Sigmoid colon (tissue), 7 donors: Measurements from ENCODE around the gene CCDC33. TPM values are rescaled to one million over a fixed set of nuclear protein-coding genes. Genes with fewer than 3 reads are reported as not detected.

Experiments used
- DNase-seq: peaks from one replicate; pipeline ENCODE4 v3.0.0-alpha.2; 2019
- H3K27ac ChIP-seq, 4 donors: fragments of 200-600 bp; sonication (generic); one replicate each; pipeline ENCODE4 v1.5.1; 2016 to 2019; ENCODE audit warnings: mild to moderate bottlenecking in 1 of 4
- H3K27me3 ChIP-seq, 3 donors: fragments of 200-600 bp; sonication (generic); one replicate each; pipeline ENCODE4 v1.5.1; 2019; ENCODE audit warnings: mild to moderate bottlenecking in 1 of 3
- H3K36me3 ChIP-seq, 4 donors: fragments of 200-600 bp; sonication (generic); one replicate each; pipeline ENCODE4 v1.5.1; 2016 to 2019
- H3K4me1 ChIP-seq, 4 donors: fragments of 200-600 bp; sonication (generic); one replicate each; pipeline ENCODE4 v1.5.1; 2017 to 2019
- H3K4me3 ChIP-seq, 4 donors: fragments of 200-600 bp; sonication (generic); one replicate each; pipeline ENCODE4 v1.5.1; 2017 to 2019; ENCODE audit warnings: mild to moderate bottlenecking in 2 of 4, moderate library complexity in 1 of 4
- H3K9me3 ChIP-seq, 4 donors: fragments of 200-600 bp in 3 of 4; sonication (generic) in 3 of 4; one replicate each; pipeline versions ENCODE4 v1.5.1 to v1.6.1; 2013 to 2019
- CTCF ChIP-seq, 4 experiments: fragments of 450-650 bp in 3 of 4; fragments of 200-600 bp in 1 of 4; IDR thresholded peaks; one replicate each; pipeline ENCODE4 v1.5.1; 2016 to 2019; ENCODE audit warnings: antibody characterized with exemption in 4 of 4, mild to moderate bottlenecking in 3 of 4, moderate library complexity in 2 of 4
- EP300 ChIP-seq, 4 donors: sonication (generic); formaldehyde crosslinking; IDR thresholded peaks; one replicate each; pipeline ENCODE4 v1.6.1; 2017; ENCODE audit warnings: antibody characterized with exemption in 4 of 4
- POLR2A ChIP-seq, 2 donors: fragments of 450-650 bp; IDR thresholded peaks; one replicate each; pipeline ENCODE4 v1.6.1; 2016; ENCODE audit warnings: antibody characterized with exemption in 2 of 2, mild to moderate bottlenecking in 2 of 2, moderate library complexity in 2 of 2
- POLR2AphosphoS5 ChIP-seq, 4 donors: sonication (generic); formaldehyde crosslinking; IDR thresholded peaks; one replicate each; pipeline ENCODE4 v1.6.1; 2017; ENCODE audit warnings: antibody characterized with exemption in 4 of 4
- WGBS, 2 donors: extraction: QIAGEN DNeasy Blood & Tissue Kit; methylation state at CpG; one replicate each; pipeline ENCODE4 v1.1.7; 2013; 5-methylcytosine and 5-hydroxymethylcytosine counted together
- intact Hi-C: fragments of 100-400 bp; cut with DNase I; formaldehyde crosslinking; loops from one replicate; pipeline ENCODE4 v1.15.1; 2023
- polyA plus RNA-seq, 3 donors: library from polyadenylated mRNA; stranded (reverse); fragments of 200-250 nt; gene quantifications; one replicate each; pipeline ENCODE4 v1.2.3, GENCODE V29; 2013
- total RNA-seq, 4 donors: library from RNA; depleted of rRNA; stranded (reverse); fragments of >200 nt; gene quantifications; one replicate each; pipeline ENCODE4 v1.1.0, GENCODE V29; 2016
- donor health status: healthy with polysubstance abuse.
- donor health status: Bipolar disorder and iron deficiency.
- donor health status: healthy.

CCDC33 gene
- total and polyA plus RNA-seq, 7 donors = 0.09 to 0.60 TPM; not detected in 5

GRCh38 chr15:74384566-74384880, 148.4 kb downstream of the CCDC33 start:
- WGBS, 2 donors = 51 to 61% methylated on average over 3 of the region's 3 CpGs
- DNase-seq = no peak
- H3K4me1 ChIP-seq = no peaks in the 10 kb centered on the region
- TF ChIP-seq EP300 (IDR thresholded peaks at IDR 0.05) (no peak), POLR2AphosphoS5 (IDR thresholded peaks at IDR 0.05) (no peak), CTCF (IDR thresholded peaks at IDR 0.05) (no peak), POLR2A (IDR thresholded peaks at IDR 0.05) (no peak)
- no peak overlapping the region for H3K4me3 ChIP-seq
- H3K27ac ChIP-seq = no peak overlapping the region
- intact Hi-C loops = no loop called here
- H3K9me3 ChIP-seq = no peaks in the 10 kb centered on the region
- peaks cover 0 to 8% (median 0%) of the 10 kb centered on the region in 3 donors for H3K27me3 ChIP-seq
- no peaks in the 10 kb centered on the region for H3K36me3 ChIP-seq

DNA sequence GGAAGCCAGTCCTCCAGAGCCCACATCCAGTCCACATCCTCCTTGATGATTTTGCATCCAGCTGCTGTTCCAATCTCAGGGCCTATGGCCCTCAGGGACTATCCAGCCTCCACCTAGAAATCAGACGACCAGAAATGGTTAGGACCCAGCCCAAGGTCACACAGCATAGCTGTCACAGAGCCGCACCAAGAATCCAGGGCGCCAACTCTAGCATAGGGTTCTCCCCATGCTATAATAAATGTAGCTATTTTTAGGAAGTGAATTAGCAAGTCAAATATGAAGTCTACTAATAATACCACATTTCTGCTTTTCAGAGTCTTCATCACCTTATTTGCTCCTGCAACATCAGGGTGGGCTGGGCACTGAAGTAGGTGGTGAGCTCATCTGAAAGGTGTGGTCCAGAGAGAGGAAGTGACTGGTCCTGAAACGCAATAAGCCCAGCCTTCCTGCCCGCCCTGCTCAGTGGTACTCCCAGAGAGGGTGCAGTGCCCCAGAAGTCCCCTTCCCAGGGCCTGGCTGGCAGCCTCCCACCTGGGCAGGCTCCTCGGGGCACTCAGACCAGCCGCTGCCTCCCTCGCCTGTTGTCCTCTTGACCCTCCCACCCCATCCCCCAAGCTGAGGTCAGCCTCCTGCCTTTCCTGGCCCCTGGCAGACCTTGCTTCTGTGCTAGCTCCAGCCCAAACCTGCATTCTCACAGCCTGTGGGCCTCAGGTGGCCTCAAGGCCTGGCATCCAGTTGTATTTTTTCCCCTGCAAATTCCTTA, 148.9 kb downstream of the CCDC33 start:
- WGBS, 2 donors = 44% methylated on average over 8 of the region's 8 CpGs
- H3K27ac ChIP-seq = peak overlapping the region in 1 of 4 donors; percentile 32
- H3K4me1 ChIP-seq = no peaks in the 10 kb centered on the region
- DNase-seq = no peak
- H3K27me3 ChIP-seq = peaks cover 0 to 8% (median 0%) of the 10 kb centered on the region in 3 donors
- TF ChIP-seq EP300 (IDR thresholded peaks at IDR 0.05) (no peak), CTCF (IDR thresholded peaks at IDR 0.05) (no peak), POLR2AphosphoS5 (IDR thresholded peaks at IDR 0.05) (no peak), POLR2A (IDR thresholded peaks at IDR 0.05) (no peak)
- H3K9me3 ChIP-seq = no peaks in the 10 kb centered on the region
- intact Hi-C loops = no loop called here
- no peaks in the 10 kb centered on the region for H3K36me3 ChIP-seq
- no peak overlapping the region for H3K4me3 ChIP-seq

DNA sequence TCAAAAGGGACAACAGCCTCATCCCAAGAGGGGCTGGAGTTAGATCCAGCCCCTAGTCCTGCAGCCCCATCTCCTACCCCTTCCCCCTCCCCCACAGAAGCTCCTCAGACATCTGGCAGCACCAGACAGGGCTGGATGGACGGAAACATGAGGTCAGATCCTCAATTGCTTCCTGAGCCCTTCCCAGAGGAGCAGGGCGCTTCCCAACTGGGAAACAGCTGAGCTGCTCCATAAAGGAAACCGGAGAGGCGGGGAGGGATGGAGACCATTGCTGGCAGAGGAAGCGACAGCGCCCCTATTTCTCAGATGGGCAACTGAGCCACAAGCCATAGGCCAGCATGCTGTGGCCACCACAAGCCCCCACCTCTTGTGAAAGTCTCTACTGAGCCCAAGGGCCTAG, 149.6 kb downstream of the CCDC33 start:
- DNase-seq = no peak
- H3K27ac ChIP-seq = peak overlapping the region in 1 of 4 donors; percentile 32
- no peaks in the 10 kb centered on the region for H3K9me3 ChIP-seq
- 86 to 88% methylated on average over 6 of the region's 6 CpGs for WGBS, 2 donors
- no peak overlapping the region for H3K4me3 ChIP-seq
- intact Hi-C loops = no loop called here
- TF ChIP-seq CTCF (IDR thresholded peaks at IDR 0.05) = no peak
- no peak for TF ChIP-seq POLR2AphosphoS5 (IDR thresholded peaks at IDR 0.05)
- peaks cover 0 to 8% (median 0%) of the 10 kb centered on the region in 3 donors for H3K27me3 ChIP-seq
- H3K4me1 ChIP-seq = no peaks in the 10 kb centered on the region
- H3K36me3 ChIP-seq = no peaks in the 10 kb centered on the region

Other genes starting within 250 kb of the CCDC33 start
- gene STOML1, start 244.0 kb upstream of the CCDC33 start, total RNA-seq = 10 to 100 TPM in 3 of 4 donors, 1 to 10 TPM in 1; 10.0 to 17.8 (median 13.8) TPM
- 10 to 100 TPM in 1 of 3 donors, 1 to 10 TPM in 2; 3.5 to 18.5 (median 4.2) TPM for gene STOML1, start 244.0 kb upstream of the CCDC33 start, polyA plus RNA-seq
- 100 to 1,000 TPM in 1 of 4 donors, 10 to 100 TPM in 3; 43.3 to 129 (median 60.0) TPM for gene PML, start 241.6 kb upstream of the CCDC33 start, total RNA-seq
- gene PML, start 241.6 kb upstream of the CCDC33 start, polyA plus RNA-seq = 10 to 100 TPM in 1 of 3 donors, 1 to 10 TPM in 2; 9.6 to 36.4 (median 9.7) TPM
- gene GOLGA6A, start 153.8 kb upstream of the CCDC33 start, total RNA-seq = not detected
- not detected for gene GOLGA6A, start 153.8 kb upstream of the CCDC33 start, polyA plus RNA-seq
- 1 to 10 TPM in 2 of 4 donors, under 1 TPM in 2; 0.16 to 2.2 (median 1.1) TPM for gene ISLR2, start 105.7 kb upstream of the CCDC33 start, total RNA-seq
- gene ISLR2, start 105.7 kb upstream of the CCDC33 start, polyA plus RNA-seq = 1 to 10 TPM in 1 of 3 donors, not detected in 2; 1.1 TPM
- 100 to 1,000 TPM in 2 of 4 donors, 10 to 100 TPM in 2; 71.4 to 186 (median 121) TPM for gene ISLR, start 62.6 kb upstream of the CCDC33 start, total RNA-seq
- gene ISLR, start 62.6 kb upstream of the CCDC33 start, polyA plus RNA-seq = 10 to 100 TPM in 1 of 3 donors, 1 to 10 TPM in 1, under 1 TPM in 1; 0.69 to 16.3 (median 7.8) TPM
- gene STRA6, start 33.5 kb upstream of the CCDC33 start, total RNA-seq = under 1 TPM in 1 of 4 donors, not detected in 3; 0.71 TPM
- gene STRA6, start 33.5 kb upstream of the CCDC33 start, polyA plus RNA-seq = under 1 TPM in 1 of 3 donors, not detected in 2; 0.50 TPM
- 1 to 10 TPM in 1 of 4 donors, under 1 TPM in 2, not detected in 1; 0.36 to 1.7 (median 0.49) TPM for gene CYP11A1, start 131.3 kb downstream of the CCDC33 start, total RNA-seq
- 1 to 10 TPM in 1 of 3 donors, under 1 TPM in 1, not detected in 1; 0.22 to 1.2 TPM for gene CYP11A1, start 131.3 kb downstream of the CCDC33 start, polyA plus RNA-seq
- gene SEMA7A, start 197.6 kb downstream of the CCDC33 start, total RNA-seq = 1 to 10 TPM in 2 of 4 donors, under 1 TPM in 2; 0.28 to 3.5 (median 0.86) TPM
- gene SEMA7A, start 197.6 kb downstream of the CCDC33 start, polyA plus RNA-seq = 1 to 10 TPM in 2 of 3 donors, not detected in 1; 1.4 to 9.8 TPM
- gene UBL7, start 224.8 kb downstream of the CCDC33 start, total RNA-seq = 10 to 100 TPM; 48.5 to 85.5 (median 57.7) TPM
- gene UBL7, start 224.8 kb downstream of the CCDC33 start, polyA plus RNA-seq = 10 to 100 TPM; 32.4 to 34.4 (median 34.0) TPM